HepG2 (cell line): ENCODE measurements around the gene YWHAH.

ENCODE experiments used
- CCDC6 ChIP-seq: sonication (generic); formaldehyde crosslinking; IDR thresholded peaks from 2 replicates; pipeline ENCODE4 v1.8.1; 2022; ENCODE audit warnings: mild to moderate bottlenecking, missing genetic modification reagents, moderate library complexity
- CHD2 ChIP-seq: IDR thresholded peaks from 2 replicates; pipeline ENCODE4 v1.6.1; 2011; ENCODE audit warnings: low read depth, low read length, improper control_type of control experiment
- CTCF ChIP-seq: sonication (generic); formaldehyde crosslinking; IDR thresholded peaks from 2 replicates; pipeline ENCODE4 v1.5.0; 2020; ENCODE audit warnings: mild to moderate bottlenecking, missing genetic modification reagents, moderate library complexity
- PAWR ChIP-seq: sonication (generic); formaldehyde crosslinking; IDR thresholded peaks from 2 replicates; pipeline ENCODE4 v1.4.0; 2020; ENCODE audit warnings: missing genetic modification reagents, mild to moderate bottlenecking, borderline replicate concordance
- POLR2A ChIP-seq, 2 experiments: IDR thresholded peaks; 2 replicates each; pipeline ENCODE4 v1.6.1; 2011; ENCODE audit warnings: low read depth in 2 of 2, low read length in 2 of 2, mild to moderate bottlenecking in 1 of 2, moderate library complexity in 1 of 2; ENCODE audit not compliant: insufficient read depth in 1 of 2
- SMARCC2 ChIP-seq: fragments of 450-650 bp; IDR thresholded peaks from 2 replicates; pipeline ENCODE4 v1.6.1; 2017; ENCODE audit warnings: antibody characterized with exemption, mild to moderate bottlenecking
- ZBTB33 ChIP-seq: sonication (generic); formaldehyde crosslinking; IDR thresholded peaks from 2 replicates; pipeline ENCODE4 v1.4.0; 2020; ENCODE audit warnings: missing genetic modification reagents

GRCh38 chr22:31945443-31945855, 1.1 kb downstream of the YWHAH start:
- TF ChIP-seq CHD2 (no peak), CCDC6 (CRISPR knock-in tag) (no peak), ZBTB33 (no peak), POLR2A (IDR thresholded peaks at IDR 0.05; ENCODE audit: insufficient read depth in 1 of 2, low read depth in 2 of 2, low read length in 2 of 2) (no peak), CTCF (CRISPR knock-in tag) (no peak), SMARCC2 (no peak), PAWR (no peak)
